DND-41 (cell line): Measurements from ENCODE around the gene TECPR1.
A peak's percentile ranks its signal among the peaks of the same experiment; 100 is the strongest.

Experiments
- ATAC-seq: fragments of 200-7000 bp; cut with Tn5 transposase; 3 replicates; pipeline ENCODE4 v1.9.1; 2021; ENCODE audit warnings: low read depth; ENCODE audit not compliant: insufficient read depth
- DNase-seq: peaks from one replicate; pipeline ENCODE4 v3.0.0-alpha.2; 2020
- H2AFZ ChIP-seq: 2 replicates; pipeline ENCODE4 v1.6.0; 2012; ENCODE audit warnings: low read depth, low read length
- H3K27ac ChIP-seq: 2 replicates; pipeline ENCODE4 v1.5.1; 2012; ENCODE audit warnings: low read length, inconsistent platforms
- H3K27me3 ChIP-seq: fragments of 200-600 bp; sonication (generic); 2 replicates; pipeline ENCODE4 v1.6.0; 2012; ENCODE audit warnings: low read length, mild to moderate bottlenecking, inconsistent platforms; ENCODE audit not compliant: insufficient read depth, poor library complexity
- H3K36me3 ChIP-seq: 2 replicates; pipeline ENCODE4 v1.5.1; 2012; ENCODE audit warnings: low read length, inconsistent platforms; ENCODE audit not compliant: insufficient read depth
- H3K4me1 ChIP-seq: 2 replicates; pipeline ENCODE4 v1.5.1; 2012; ENCODE audit warnings: mild to moderate bottlenecking, low read length; ENCODE audit not compliant: insufficient read depth
- H3K4me2 ChIP-seq: 2 replicates; pipeline ENCODE4 v1.6.0; 2012; ENCODE audit warnings: mild to moderate bottlenecking, moderate library complexity, low read length, inconsistent platforms; ENCODE audit not compliant: insufficient read depth
- H3K4me3 ChIP-seq, 2 experiments: fragments of 200-600 bp in 1 of 2; shearing (Covaris generic) in 1 of 2; 2 replicates each; pipeline ENCODE4 v1.5.1; 2012 to 2016; ENCODE audit warnings: inconsistent platforms in 2 of 2, low read length in 2 of 2, mild to moderate bottlenecking in 2 of 2, low read depth in 1 of 2, moderate library complexity in 1 of 2
- H3K79me2 ChIP-seq: 2 replicates; pipeline ENCODE4 v1.6.0; 2012; ENCODE audit warnings: low read length, inconsistent platforms; ENCODE audit not compliant: insufficient read depth
- H3K9ac ChIP-seq: 2 replicates; pipeline ENCODE4 v1.6.0; 2012; ENCODE audit warnings: low read depth, mild to moderate bottlenecking, inconsistent platforms, low read length, moderate library complexity
- H3K9me3 ChIP-seq: 2 replicates; pipeline ENCODE4 v1.5.1; 2012; ENCODE audit warnings: low read length, moderate library complexity, mild to moderate bottlenecking, inconsistent platforms; ENCODE audit not compliant: insufficient read depth, severe bottlenecking
- H4K20me1 ChIP-seq: 2 replicates; pipeline ENCODE4 v1.6.0; 2012; ENCODE audit warnings: low read length; ENCODE audit not compliant: insufficient read depth
- EZH2 ChIP-seq: IDR thresholded peaks from 3 replicates; pipeline ENCODE4 v1.6.1; 2012; ENCODE audit warnings: borderline replicate concordance, low read depth, mild to moderate bottlenecking, moderate library complexity, low read length, inconsistent platforms; ENCODE audit not compliant: severe bottlenecking
- TF ChIP-seq, protein P1 (sequence below): IDR thresholded peaks from 2 replicates; pipeline ENCODE4 v1.5.1; 2012; ENCODE audit warnings: borderline replicate concordance, low read length, moderate library complexity, mild to moderate bottlenecking; ENCODE audit not compliant: poor library complexity, severe bottlenecking; ENCODE audit errors: extremely low read depth

Gene TECPR1, protein sequence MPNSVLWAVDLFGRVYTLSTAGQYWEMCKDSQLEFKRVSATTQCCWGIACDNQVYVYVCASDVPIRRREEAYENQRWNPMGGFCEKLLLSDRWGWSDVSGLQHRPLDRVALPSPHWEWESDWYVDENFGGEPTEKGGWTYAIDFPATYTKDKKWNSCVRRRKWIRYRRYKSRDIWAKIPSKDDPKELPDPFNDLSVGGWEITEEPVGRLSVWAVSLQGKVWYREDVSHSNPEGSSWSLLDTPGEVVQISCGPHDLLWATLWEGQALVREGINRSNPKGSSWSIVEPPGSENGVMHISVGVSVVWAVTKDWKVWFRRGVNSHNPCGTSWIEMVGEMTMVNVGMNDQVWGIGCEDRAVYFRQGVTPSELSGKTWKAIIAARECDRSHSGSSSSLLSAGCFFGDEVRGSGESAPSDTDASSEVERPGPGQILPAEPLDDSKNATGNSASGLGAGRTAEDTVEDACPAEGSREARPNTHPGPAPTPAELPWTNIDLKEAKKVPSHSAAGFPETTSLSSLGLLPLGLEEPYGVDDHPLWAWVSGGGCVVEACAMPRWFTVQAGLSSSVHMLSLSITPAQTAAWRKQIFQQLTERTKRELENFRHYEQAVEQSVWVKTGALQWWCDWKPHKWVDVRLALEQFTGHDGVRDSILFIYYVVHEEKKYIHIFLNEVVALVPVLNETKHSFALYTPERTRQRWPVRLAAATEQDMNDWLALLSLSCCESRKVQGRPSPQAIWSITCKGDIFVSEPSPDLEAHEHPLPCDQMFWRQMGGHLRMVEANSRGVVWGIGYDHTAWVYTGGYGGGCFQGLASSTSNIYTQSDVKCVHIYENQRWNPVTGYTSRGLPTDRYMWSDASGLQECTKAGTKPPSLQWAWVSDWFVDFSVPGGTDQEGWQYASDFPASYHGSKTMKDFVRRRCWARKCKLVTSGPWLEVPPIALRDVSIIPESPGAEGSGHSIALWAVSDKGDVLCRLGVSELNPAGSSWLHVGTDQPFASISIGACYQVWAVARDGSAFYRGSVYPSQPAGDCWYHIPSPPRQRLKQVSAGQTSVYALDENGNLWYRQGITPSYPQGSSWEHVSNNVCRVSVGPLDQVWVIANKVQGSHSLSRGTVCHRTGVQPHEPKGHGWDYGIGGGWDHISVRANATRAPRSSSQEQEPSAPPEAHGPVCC

DNA sequence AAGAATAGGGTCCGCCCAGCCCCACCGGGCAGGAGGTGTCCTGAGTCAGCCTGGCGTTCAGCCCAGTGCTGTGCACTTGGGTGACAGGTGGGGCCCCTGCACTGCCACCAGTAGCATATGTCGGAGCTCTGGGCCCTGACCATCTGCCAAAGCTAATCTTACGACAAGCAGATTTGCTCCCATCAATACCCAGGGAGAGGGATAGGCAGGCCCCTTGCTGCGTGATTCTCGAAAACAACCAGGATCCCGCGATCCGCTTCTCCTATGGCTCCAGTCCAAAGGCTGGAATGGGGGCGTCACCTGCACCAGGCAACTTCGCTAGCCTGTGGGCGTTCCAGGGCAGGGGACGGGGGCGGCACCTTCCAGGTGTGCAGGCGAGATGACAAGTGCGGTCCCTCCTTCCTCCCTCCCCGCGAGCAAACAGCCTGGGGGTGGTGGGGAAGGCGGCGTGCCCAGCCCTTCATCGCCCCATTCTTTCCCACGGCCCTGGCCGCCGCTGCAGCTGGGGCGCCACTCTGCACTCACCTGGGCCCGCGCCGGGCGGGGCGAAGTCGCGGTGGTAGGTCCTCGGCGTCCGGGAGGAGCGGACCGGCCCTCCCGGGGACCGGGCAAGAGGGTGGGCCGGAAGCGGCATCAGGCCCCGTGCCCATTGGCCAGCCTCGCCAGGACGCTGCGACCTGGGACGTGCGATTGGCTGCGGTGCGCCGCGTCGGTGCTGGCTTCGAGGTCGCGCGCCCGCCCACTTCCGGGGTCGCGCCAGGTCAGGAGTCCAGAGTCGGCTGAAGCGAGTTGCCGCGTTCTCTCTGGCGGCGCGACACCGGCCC lies at the start of gene TECPR1:
TECPR1 (minus strand) TSS at position 632 of the 824 bp plus-strand sequence. CDS start 6,086 bp downstream, outside the sequence.
- H3K4me3 ChIP-seq, result peak within 1 kb of the TSS; percentile 73 to 98
- no peaks in the 10 kb centered on the region for H3K27me3 ChIP-seq
- ATAC-seq, result peak; percentile 95
- H3K36me3 ChIP-seq, result peaks cover 6% of the 10 kb centered on the region
- H3K9me3 ChIP-seq, result no peaks in the 10 kb centered on the region
- H3K9ac ChIP-seq, result peak within 1 kb of the TSS; percentile 78
- peaks cover 41% of the 10 kb centered on the region for H3K79me2 ChIP-seq
- H3K4me2 ChIP-seq, result peak within 1 kb of the TSS; percentile 95
- peak within 1 kb of the TSS; percentile 95 for H2AFZ ChIP-seq
- peak; percentile 83 for DNase-seq
- H4K20me1 ChIP-seq, result peaks cover 3% of the 10 kb centered on the region; the same call in 1 of the 2 replicates
- H3K27ac ChIP-seq, result peak within 1 kb of the TSS; percentile 81
- no peak for TF ChIP-seq EZH2
- TF ChIP-seq, protein P1, sequence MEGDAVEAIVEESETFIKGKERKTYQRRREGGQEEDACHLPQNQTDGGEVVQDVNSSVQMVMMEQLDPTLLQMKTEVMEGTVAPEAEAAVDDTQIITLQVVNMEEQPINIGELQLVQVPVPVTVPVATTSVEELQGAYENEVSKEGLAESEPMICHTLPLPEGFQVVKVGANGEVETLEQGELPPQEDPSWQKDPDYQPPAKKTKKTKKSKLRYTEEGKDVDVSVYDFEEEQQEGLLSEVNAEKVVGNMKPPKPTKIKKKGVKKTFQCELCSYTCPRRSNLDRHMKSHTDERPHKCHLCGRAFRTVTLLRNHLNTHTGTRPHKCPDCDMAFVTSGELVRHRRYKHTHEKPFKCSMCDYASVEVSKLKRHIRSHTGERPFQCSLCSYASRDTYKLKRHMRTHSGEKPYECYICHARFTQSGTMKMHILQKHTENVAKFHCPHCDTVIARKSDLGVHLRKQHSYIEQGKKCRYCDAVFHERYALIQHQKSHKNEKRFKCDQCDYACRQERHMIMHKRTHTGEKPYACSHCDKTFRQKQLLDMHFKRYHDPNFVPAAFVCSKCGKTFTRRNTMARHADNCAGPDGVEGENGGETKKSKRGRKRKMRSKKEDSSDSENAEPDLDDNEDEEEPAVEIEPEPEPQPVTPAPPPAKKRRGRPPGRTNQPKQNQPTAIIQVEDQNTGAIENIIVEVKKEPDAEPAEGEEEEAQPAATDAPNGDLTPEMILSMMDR, result no peak
- H3K4me1 ChIP-seq, result peaks cover 49% of the 10 kb centered on the region

DNA sequence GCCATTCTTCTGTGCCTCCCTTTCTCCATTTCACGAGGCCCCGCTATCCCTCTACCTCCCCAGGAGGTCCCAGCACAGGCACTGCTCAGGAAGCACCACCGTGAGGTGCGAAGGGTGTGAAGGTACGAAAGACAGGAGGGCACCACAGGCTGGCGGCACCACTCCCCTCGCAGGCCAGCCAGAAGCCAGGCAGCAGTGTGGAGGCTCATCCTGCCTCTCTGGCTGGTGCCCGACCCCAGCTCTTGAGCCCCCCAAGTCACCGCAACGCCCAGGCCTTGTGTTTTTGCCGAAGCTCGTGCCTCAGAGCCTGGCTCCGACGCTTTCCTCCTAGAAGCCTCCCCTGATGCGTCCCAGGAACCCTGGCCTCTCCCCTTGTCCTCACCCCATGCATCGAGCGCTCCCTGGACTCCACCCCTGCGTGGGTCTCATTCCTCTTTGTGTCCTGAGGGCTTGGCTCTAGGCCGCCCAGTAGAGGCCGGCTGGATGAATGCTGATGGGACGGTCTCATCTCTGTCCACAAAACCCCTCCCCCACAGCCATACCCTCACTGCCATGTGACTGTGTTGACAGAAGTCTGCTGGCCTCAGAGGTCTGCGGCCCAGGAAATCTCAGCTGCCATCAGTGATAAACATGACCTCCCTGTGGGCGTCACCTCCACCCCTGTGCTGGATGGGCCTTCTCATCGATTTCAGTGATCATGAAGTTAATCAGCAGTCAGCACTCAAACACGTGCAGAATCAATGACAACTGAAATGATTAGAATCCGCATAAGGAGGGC lies 48.8 kb upstream of the TECPR1 start:
- ATAC-seq, result no peak
- H3K4me3 ChIP-seq, result no peak overlapping the region
- no peaks in the 10 kb centered on the region for H3K27me3 ChIP-seq
- no peaks in the 10 kb centered on the region for H3K79me2 ChIP-seq
- H3K9ac ChIP-seq, result no peak overlapping the region
- H3K27ac ChIP-seq, result no peak overlapping the region
- DNase-seq, result no peak
- no peaks in the 10 kb centered on the region for H3K36me3 ChIP-seq
- no peak overlapping the region for H2AFZ ChIP-seq
- no peaks in the 10 kb centered on the region for H3K9me3 ChIP-seq
- no peaks in the 10 kb centered on the region for H3K4me1 ChIP-seq
- TF ChIP-seq EZH2, result no peak
- TF ChIP-seq, protein P1, result no peak
- peaks cover 4% of the 10 kb centered on the region; the same call in 1 of the 2 replicates for H4K20me1 ChIP-seq
- no peak overlapping the region for H3K4me2 ChIP-seq
